PC-3 (cell line): ENCODE results near the gene SLK. TPM values are rescaled to one million over a fixed set of nuclear protein-coding genes. Genes with fewer than 3 reads are reported as not detected.

Experiments used
- ATAC-seq: fragments of 200-7000 bp; cut with Tn5 transposase; 2 replicates; pipeline ENCODE4 v1.9.1; 2020; ENCODE audit warnings: mild to moderate bottlenecking, moderate library complexity
- BruUV-seq: library from RNA; stranded (reverse); fragments of 400-500 nt; replicated peaks from 2 replicates; lab custom pipeline; 2021; lab: Mats Ljungman, UMichigan
- CTCF ChIA-PET: fragments of 300-600 bp; sonication (Branson Sonifier 250); formaldehyde crosslinking; loops from one replicate; lab custom pipeline; 2022; ENCODE audit warnings: antibody characterized with exemption; lab: Charles Lee
- POLR2A ChIA-PET: fragments of 300-600 bp; sonication (Branson Sonifier 250); formaldehyde crosslinking; loops from one replicate; lab custom pipeline; 2022; ENCODE audit warnings: antibody characterized with exemption; ENCODE audit not compliant: unreplicated experiment; lab: Charles Lee
- DNase-seq: peaks from one replicate; pipeline ENCODE4 v3.0.0-alpha.2; 2015
- H2AFZ ChIP-seq: fragments of 300-600 bp; sonication (generic); 2 replicates; pipeline ENCODE4 v1.6.0; 2016; ENCODE audit warnings: antibody characterized with exemption, low read length
- H3F3A ChIP-seq: fragments of 300-600 bp; sonication (generic); one replicate; pipeline ENCODE4 v1.6.0; 2017; ENCODE audit warnings: antibody characterized with exemption, low read length, control low read depth, mild to moderate bottlenecking; ENCODE audit not compliant: unreplicated experiment
- H3K27ac ChIP-seq: fragments of 300-600 bp; sonication (generic); 2 replicates; pipeline ENCODE4 v1.5.1; 2016; ENCODE audit warnings: mild to moderate bottlenecking, low read length
- H3K27me3 ChIP-seq: fragments of 300-600 bp; sonication (generic); 2 replicates; pipeline ENCODE4 v1.6.1; 2016; ENCODE audit warnings: low read length, mixed read lengths
- H3K36me3 ChIP-seq: fragments of 300-600 bp; sonication (generic); 2 replicates; pipeline ENCODE4 v1.6.1; 2016; ENCODE audit warnings: low read depth, mixed run types, low read length, mixed read lengths
- H3K4me1 ChIP-seq: fragments of 300-600 bp; sonication (generic); 2 replicates; pipeline ENCODE4 v1.5.1; 2016; ENCODE audit warnings: low read length; ENCODE audit not compliant: insufficient read depth
- H3K4me2 ChIP-seq: fragments of 300-600 bp; sonication (generic); 2 replicates; pipeline ENCODE4 v1.6.0; 2016; ENCODE audit warnings: low read length
- H3K4me3 ChIP-seq: fragments of 300-600 bp; sonication (generic); 2 replicates; pipeline ENCODE4 v1.5.1; 2016; ENCODE audit warnings: mild to moderate bottlenecking, low read length, mixed read lengths
- H3K79me2 ChIP-seq: fragments of 300-600 bp; sonication (generic); 2 replicates; pipeline ENCODE4 v1.6.1; 2017; ENCODE audit warnings: low read length, mixed read lengths
- H3K9ac ChIP-seq: fragments of 300-600 bp; sonication (generic); 2 replicates; pipeline ENCODE4 v1.6.0; 2016; ENCODE audit warnings: mild to moderate bottlenecking, low read length
- H3K9me2 ChIP-seq: fragments of 300-600 bp; sonication (generic); replicated peaks from 2 replicates; pipeline ENCODE4 v1.6.1; 2016; ENCODE audit warnings: mixed run types, low read length, mixed read lengths
- H3K9me3 ChIP-seq: fragments of 300-600 bp; sonication (generic); 2 replicates; pipeline ENCODE4 v1.6.1; 2016; ENCODE audit warnings: low read length, mixed read lengths
- H4K20me1 ChIP-seq: fragments of 300-600 bp; sonication (generic); 2 replicates; pipeline ENCODE4 v1.6.1; 2016; ENCODE audit warnings: low read length, mixed read lengths
- CTCF ChIP-seq: fragments of 300-600 bp; sonication (generic); conservative IDR thresholded peaks from 2 replicates; pipeline ENCODE4 v1.5.1; 2017; ENCODE audit warnings: antibody characterized with exemption, low read depth, mild to moderate bottlenecking, low read length
- EZH2 ChIP-seq: fragments of 300-600 bp; sonication (generic); IDR thresholded peaks from one replicate; pipeline ENCODE4 v1.6.1; 2017; ENCODE audit warnings: antibody characterized with exemption, mild to moderate bottlenecking, low read length; ENCODE audit not compliant: unreplicated experiment
- EZH2phosphoT487 ChIP-seq: fragments of 300-600 bp; sonication (generic); IDR thresholded peaks from 2 replicates; pipeline ENCODE4 v1.6.1; 2018; ENCODE audit warnings: mild to moderate bottlenecking, antibody characterized with exemption, low read length, borderline replicate concordance
- intact Hi-C: fragments of 100-400 bp; cut with micrococcal nuclease; formaldehyde crosslinking; loops from 2 replicates; pipeline ENCODE4 v1.9.0; 2023
- total RNA-seq: library from RNA; depleted of rRNA; stranded (reverse); fragments of >200 nt; gene quantifications from 2 replicates; pipeline ENCODE4 v1.2.3, GENCODE V29; 2014

SLK gene
- total RNA-seq, 1 experiment from 2014 or later, result 20.2 TPM

GRCh38 chr10:104014176-104014575, 47.2 kb downstream of the SLK start:
- no peak overlapping the region for H2AFZ ChIP-seq
- peaks cover 7% of the 10 kb centered on the region; the same call in 1 of the 2 replicates for H3K4me1 ChIP-seq
- intact Hi-C loops, result no loop called here
- H3K9me3 ChIP-seq, result no peaks in the 10 kb centered on the region
- no peaks in the 10 kb centered on the region for H3K27me3 ChIP-seq
- H3F3A ChIP-seq, result no peaks in the 10 kb centered on the region
- BruUV-seq, result no TSS peak
- H3K4me3 ChIP-seq, result no peak overlapping the region
- no peak for TF ChIP-seq EZH2
- TF ChIP-seq EZH2phosphoT487, result no peak
- TF ChIP-seq CTCF, result no peak
- no peaks in the 10 kb centered on the region for H4K20me1 ChIP-seq
- no peak overlapping the region for H3K27ac ChIP-seq
- H3K36me3 ChIP-seq, result no peaks in the 10 kb centered on the region; the same call in 1 of the 2 replicates
- H3K9ac ChIP-seq, result no peak overlapping the region
- ATAC-seq (no peak), DNase-seq (no peak)
- no peaks in the 10 kb centered on the region for H3K79me2 ChIP-seq
- ChIA-PET CTCF (no interaction called here), POLR2A (no interaction called here)
- no peaks in the 10 kb centered on the region for H3K9me2 ChIP-seq
- H3K4me2 ChIP-seq, result no peak overlapping the region

- H3K36me3 ChIP-seq, result peaks cover 19% of the 10 kb centered on the region; the same call in 1 of the 2 replicates
- H3K4me1 ChIP-seq, result peaks cover 19% of the 10 kb centered on the region
- no peaks in the 10 kb centered on the region for H3F3A ChIP-seq
- no peak overlapping the region for H3K4me2 ChIP-seq
- ChIA-PET POLR2A (no interaction called here), CTCF (no interaction called here)
- TF ChIP-seq EZH2phosphoT487 (no peak), EZH2 (no peak), CTCF (no peak)
- H3K27me3 ChIP-seq, result no peaks in the 10 kb centered on the region
- no peak overlapping the region for H3K27ac ChIP-seq
- intact Hi-C loops, result no loop called here
- no peak overlapping the region for H2AFZ ChIP-seq
- H3K79me2 ChIP-seq, result no peaks in the 10 kb centered on the region
- H3K9me3 ChIP-seq, result no peaks in the 10 kb centered on the region
- BruUV-seq, result no TSS peak
- H4K20me1 ChIP-seq, result no peaks in the 10 kb centered on the region
- no peak overlapping the region for H3K4me3 ChIP-seq
- ATAC-seq (no peak), DNase-seq (no peak)
- H3K9ac ChIP-seq, result no peak overlapping the region
- H3K9me2 ChIP-seq, result no peaks in the 10 kb centered on the region
Measured at GRCh38 chr10:104016661-104017060, 49.7 kb downstream of the SLK start.

GRCh38 chr10:104018471-104018870, 51.5 kb downstream of the SLK start:
- no TSS peak for BruUV-seq
- H3K79me2 ChIP-seq, result no peaks in the 10 kb centered on the region
- intact Hi-C loops, result no loop called here

More at GRCh38 chr10:104018471-104018870, 51.5 kb downstream of the SLK start:
- no peaks in the 10 kb centered on the region for H3K9me3 ChIP-seq
- no peak overlapping the region for H3K27ac ChIP-seq
- no peak overlapping the region for H2AFZ ChIP-seq
- no peak for ATAC-seq
- TF ChIP-seq EZH2, result no peak
- no peak for TF ChIP-seq CTCF
- no peak for TF ChIP-seq EZH2phosphoT487
- H3K4me3 ChIP-seq, result no peak overlapping the region
- H3K36me3 ChIP-seq, result peaks cover 34% of the 10 kb centered on the region; the same call in 1 of the 2 replicates
- no peak overlapping the region for H3K4me2 ChIP-seq
- H3F3A ChIP-seq, result no peaks in the 10 kb centered on the region
- CTCF ChIA-PET, result interaction anchor here (1.0 kb wide), 1 partner anchor 131 kb away, joined by 3 read pairs; no protein-coding TSS in a partner anchor
- H4K20me1 ChIP-seq, result no peaks in the 10 kb centered on the region
- no peak overlapping the region for H3K9ac ChIP-seq
- no peaks in the 10 kb centered on the region for H3K27me3 ChIP-seq
- POLR2A ChIA-PET, result interaction anchor here (0.7 kb wide), 1 partner anchor 254 kb away, joined by 3 read pairs; no protein-coding TSS in a partner anchor
- peaks cover 22% of the 10 kb centered on the region for H3K4me1 ChIP-seq
- no peaks in the 10 kb centered on the region for H3K9me2 ChIP-seq
- DNase-seq, result no peak
